ENCODE data around the gene NTPCR.

The NTPCR gene

GRCh38 chr1:232983375-232983774, 33.0 kb downstream of the NTPCR start:
- no peak overlapping the region for H3K4me3 ChIP-seq (ENCODE audit: low read depth, low read length)
- TF ChIP-seq CTCF (IDR thresholded peaks at IDR 0.05; ENCODE audit: low read depth, low read length) = no peak
- DNase-seq (ENCODE audit: low read depth, low spot score) = no peak
- in situ Hi-C loops (cut with HindIII; ENCODE audit: low sequenced_read_pairs) = no loop called here

GRCh38 chr1:232983817-232984567, 33.6 kb downstream of the NTPCR start:
- no peak for TF ChIP-seq CTCF (IDR thresholded peaks at IDR 0.05; ENCODE audit: low read depth, low read length)
- in situ Hi-C loops (cut with HindIII; ENCODE audit: low sequenced_read_pairs) = no loop called here
- H3K4me3 ChIP-seq (ENCODE audit: low read depth, low read length) = no peak overlapping the region
- no peak for DNase-seq (ENCODE audit: low read depth, low spot score)

- in situ Hi-C loops (cut with HindIII; ENCODE audit: low sequenced_read_pairs) = no loop called here
- no peak for DNase-seq (ENCODE audit: low read depth, low spot score)
- H3K4me3 ChIP-seq (ENCODE audit: low read depth, low read length) = no peak overlapping the region
- no peak for TF ChIP-seq CTCF (IDR thresholded peaks at IDR 0.05; ENCODE audit: low read depth, low read length)
Observed at GRCh38 chr1:232984577-232985425, 34.4 kb downstream of the NTPCR start.

GRCh38 chr1:232985882-232986526, 35.6 kb downstream of the NTPCR start:
- no peak for DNase-seq (ENCODE audit: low read depth, low spot score)
- no peak overlapping the region for H3K4me3 ChIP-seq (ENCODE audit: low read depth, low read length)
- TF ChIP-seq CTCF (IDR thresholded peaks at IDR 0.05; ENCODE audit: low read depth, low read length) = no peak
- in situ Hi-C loops (cut with HindIII; ENCODE audit: low sequenced_read_pairs) = no loop called here

- TF ChIP-seq CTCF (IDR thresholded peaks at IDR 0.05; ENCODE audit: low read depth, low read length) = no peak
- DNase-seq (ENCODE audit: low read depth, low spot score) = no peak
Observed at GRCh38 chr1:232986527-232986922, 36.1 kb downstream of the NTPCR start.

GRCh38 chr1:232987046-232987773, 36.8 kb downstream of the NTPCR start:
- TF ChIP-seq CTCF (IDR thresholded peaks at IDR 0.05; ENCODE audit: low read depth, low read length) = no peak
- no peak overlapping the region for H3K4me3 ChIP-seq (ENCODE audit: low read depth, low read length)
- no peak for DNase-seq (ENCODE audit: low read depth, low spot score)
- in situ Hi-C loops (cut with HindIII; ENCODE audit: low sequenced_read_pairs) = no loop called here

More at GRCh38 chr1:232986527-232986922, 36.1 kb downstream of the NTPCR start:
- in situ Hi-C loops (cut with HindIII; ENCODE audit: low sequenced_read_pairs) = no loop called here
- H3K4me3 ChIP-seq (ENCODE audit: low read depth, low read length) = no peak overlapping the region
